Right lobe of liver (tissue), 6 donors: ENCODE measurements around the gene B4GALT6. TPM values are rescaled to one million over a fixed set of nuclear protein-coding genes. Genes with fewer than 3 reads are reported as not detected.

Experiments used
- ATAC-seq, 4 donors: fragments of 200-7000 bp; cut with Tn5 transposase; one replicate each; pipeline ENCODE4 v1.9.1; 2020; ENCODE audit warnings: mild to moderate bottlenecking in 4 of 4, moderate library complexity in 4 of 4
- DNase-seq, 3 donors: peaks; one replicate each; pipeline ENCODE4 v3.0.0-alpha.2; 2020
- H3K27ac ChIP-seq, 3 donors: fragments of 200-600 bp; one replicate each; pipeline ENCODE4 v1.8.0; 2022
- H3K27me3 ChIP-seq, 2 donors: fragments of 200-600 bp; one replicate each; pipeline ENCODE4 v1.8.0; 2022
- H3K36me3 ChIP-seq, 4 donors: fragments of 200-600 bp; sonication (generic) in 1 of 4; one replicate each; pipeline versions ENCODE4 v1.5.1 to v1.8.0; 2017 to 2022; ENCODE audit warnings: control low read depth in 1 of 4
- H3K4me1 ChIP-seq, 4 donors: fragments of 200-600 bp; sonication (generic) in 1 of 4; one replicate each; pipeline versions ENCODE4 v1.5.1 to v1.8.0; 2017 to 2022; ENCODE audit warnings: control low read depth in 1 of 4
- H3K4me3 ChIP-seq, 3 donors: fragments of 200-600 bp; one replicate each; pipeline ENCODE4 v1.8.0; 2022
- H3K9me3 ChIP-seq, 4 donors: fragments of 200-600 bp; sonication (generic) in 1 of 4; one replicate each; pipeline versions ENCODE4 v1.5.1 to v1.8.0; 2017 to 2022; ENCODE audit warnings: control low read depth in 1 of 4
- CTCF ChIP-seq, 4 donors: fragments of 200-600 bp in 3 of 4; fragments of 450-650 bp in 1 of 4; IDR thresholded peaks; one replicate each; pipeline versions ENCODE4 v1.5.1 to v1.8.0; 2016 to 2022; ENCODE audit warnings: antibody characterized with exemption in 4 of 4, mild to moderate bottlenecking in 2 of 4
- POLR2A ChIP-seq: fragments of 450-650 bp; IDR thresholded peaks from one replicate; pipeline ENCODE4 v1.6.1; 2017; ENCODE audit warnings: antibody characterized with exemption, mild to moderate bottlenecking
- WGBS: methylation state at CpG from one replicate; pipeline ENCODE4 v1.1.6; 2018; ENCODE audit warnings: low coverage, low lambda C conversion rate; ENCODE audit not compliant: insufficient coverage; ENCODE audit errors: missing lambda C conversion rate; 5-methylcytosine and 5-hydroxymethylcytosine counted together
- intact Hi-C, 2 donors: fragments of 100-400 bp; cut with DNase I; formaldehyde crosslinking; loops; one replicate each; pipeline versions ENCODE4 v1.11.2 to v1.14.1; 2022
- total RNA-seq, 6 experiments: library from RNA; depleted of rRNA in 2 of 6; stranded (reverse); fragments of >200 nt in 2 of 6; fragmentation: NEBNext Ultra II Directional in 3 of 6; extraction: Animal tissue kit (Norgen Biotek cat#: 25700) in 3 of 6; gene quantifications; one replicate each; pipeline versions ENCODE4 v1.1.0 to v1.2.4, GENCODE V29; 2016 to 2023
- donor health status: DM: no; HTN: yes; CAD: no.
- donor health status: DM: no; HTN: no; CAD: no.
- donor health status: DM: no; HTN: no; CAD: no.
- donor health status: DM: no; HTN: yes; CAD: no.
- donor health status: DM: no; HTN: yes; CAD: no.

The B4GALT6 gene
- total RNA-seq, 6 experiments from 2014 or later = 1.7 to 4.8 (median 2.0) TPM

- WGBS = 93% methylated on average over 4 of the region's 4 CpGs
- ATAC-seq = no peak
Observed at GRCh38 chr18:31645411-31645810, 39.0 kb downstream of the B4GALT6 start.

GRCh38 chr18:31643003-31643402 lies 41.4 kb downstream of the B4GALT6 start:
- Histone ChIP-seq H3K36me3 (no peaks in the 10 kb centered on the region), H3K4me3 (no peak overlapping the region), H3K27ac (no peak overlapping the region), H3K9me3 (no peaks in the 10 kb centered on the region), H3K27me3 (no peaks in the 10 kb centered on the region), H3K4me1 (no peaks in the 10 kb centered on the region)
- 85% methylated on average over 4 of the region's 4 CpGs for WGBS
- no peak for TF ChIP-seq POLR2A
- no peak for TF ChIP-seq CTCF (IDR thresholded peaks at IDR 0.05)
- DNase-seq (no peak), ATAC-seq (no peak)
- intact Hi-C loops = no loop called here

More at GRCh38 chr18:31645411-31645810, 39.0 kb downstream of the B4GALT6 start:
- no peak for DNase-seq
- TF ChIP-seq POLR2A = no peak
- no peak for TF ChIP-seq CTCF (IDR thresholded peaks at IDR 0.05)
- Histone ChIP-seq H3K27me3 (no peaks in the 10 kb centered on the region), H3K4me3 (no peak overlapping the region), H3K36me3 (no peaks in the 10 kb centered on the region), H3K9me3 (no peaks in the 10 kb centered on the region), H3K27ac (no peak overlapping the region), H3K4me1 (no peaks in the 10 kb centered on the region)
- intact Hi-C loops = no loop called here

GRCh38 chr18:31637445-31637844 lies 46.9 kb downstream of the B4GALT6 start:
- Histone ChIP-seq H3K9me3 (no peaks in the 10 kb centered on the region), H3K36me3 (no peaks in the 10 kb centered on the region), H3K27ac (no peak overlapping the region), H3K27me3 (no peaks in the 10 kb centered on the region), H3K4me1 (no peaks in the 10 kb centered on the region), H3K4me3 (no peak overlapping the region)
- DNase-seq (no peak), ATAC-seq (peak in 2 of 4 donors; percentile 54 to 65)
- no peak for TF ChIP-seq POLR2A
- TF ChIP-seq CTCF (IDR thresholded peaks at IDR 0.05) = no peak
- WGBS = 49% methylated on average over 3 of the region's 3 CpGs
- intact Hi-C loops = no loop called here

- H3K4me1 ChIP-seq = no peaks in the 10 kb centered on the region
- H3K4me3 ChIP-seq = no peak overlapping the region
- DNase-seq (no peak), ATAC-seq (no peak)
- TF ChIP-seq POLR2A (no peak), CTCF (IDR thresholded peaks at IDR 0.05) (no peak)
- H3K9me3 ChIP-seq = no peaks in the 10 kb centered on the region
- H3K36me3 ChIP-seq = no peaks in the 10 kb centered on the region
- intact Hi-C loops = no loop called here
- no peaks in the 10 kb centered on the region for H3K27me3 ChIP-seq
- no peak overlapping the region for H3K27ac ChIP-seq
Observed at GRCh38 chr18:31636387-31636786, 48.0 kb downstream of the B4GALT6 start.

- intact Hi-C loops = no loop called here
- H3K9me3 ChIP-seq = no peaks in the 10 kb centered on the region
- no peaks in the 10 kb centered on the region for H3K36me3 ChIP-seq
- no peaks in the 10 kb centered on the region for H3K27me3 ChIP-seq
- no peak overlapping the region for H3K4me3 ChIP-seq
- H3K27ac ChIP-seq = no peak overlapping the region
- H3K4me1 ChIP-seq = no peaks in the 10 kb centered on the region
- DNase-seq (no peak), ATAC-seq (peak in 2 of 4 donors; percentile 29 to 38)
- 34% methylated on average over 3 of the region's 3 CpGs for WGBS
- TF ChIP-seq CTCF (IDR thresholded peaks at IDR 0.05) = no peak
- no peak for TF ChIP-seq POLR2A
Observed at GRCh38 chr18:31634331-31634713, 50.1 kb downstream of the B4GALT6 start.
